ENCODE measurements around the gene BLVRA.
"Not testable (repeated sequence)": the region's sequence is repeated elsewhere in the genome, so short reads cannot be mapped to it uniquely, and the experiment has no call there.

The BLVRA gene

DNA sequence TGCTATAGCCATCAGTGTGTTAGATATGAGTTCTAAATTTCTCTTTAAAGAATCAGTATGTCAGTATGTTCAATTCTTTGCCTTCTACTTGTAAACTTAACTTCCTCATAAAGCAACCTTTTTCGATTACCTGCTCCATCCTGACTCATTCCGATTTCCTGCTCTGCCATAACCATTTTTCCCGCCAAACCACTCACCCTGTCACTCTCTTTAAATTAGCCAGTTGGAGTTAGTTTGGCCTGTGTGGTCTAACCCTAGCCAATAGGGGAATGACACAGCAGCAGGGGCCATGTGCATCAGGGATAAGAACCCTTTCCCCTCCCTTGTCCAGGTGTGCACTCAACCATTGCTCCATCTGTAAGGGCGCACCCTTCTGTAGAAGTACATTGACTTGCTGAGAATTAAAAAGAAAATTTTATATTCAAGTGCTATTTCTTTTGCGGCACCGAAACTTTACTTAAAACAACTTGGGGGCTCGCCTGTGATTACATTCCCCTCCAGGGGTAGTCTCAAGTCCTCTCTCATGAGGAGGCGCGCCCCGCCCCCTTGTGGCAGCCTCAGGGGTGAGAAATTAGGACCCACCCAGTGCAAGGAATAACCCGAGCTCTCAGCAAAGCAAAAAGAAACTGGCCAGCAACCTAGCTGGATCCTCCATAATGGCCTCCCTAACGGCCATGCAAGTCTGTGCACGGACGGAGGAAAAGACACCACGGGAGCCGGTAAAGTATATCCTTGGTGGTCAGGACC lies 51.9 kb downstream of the BLVRA start:
- not testable (repeated sequence) for DNase-seq (ENCODE audit: low read depth)

DNA sequence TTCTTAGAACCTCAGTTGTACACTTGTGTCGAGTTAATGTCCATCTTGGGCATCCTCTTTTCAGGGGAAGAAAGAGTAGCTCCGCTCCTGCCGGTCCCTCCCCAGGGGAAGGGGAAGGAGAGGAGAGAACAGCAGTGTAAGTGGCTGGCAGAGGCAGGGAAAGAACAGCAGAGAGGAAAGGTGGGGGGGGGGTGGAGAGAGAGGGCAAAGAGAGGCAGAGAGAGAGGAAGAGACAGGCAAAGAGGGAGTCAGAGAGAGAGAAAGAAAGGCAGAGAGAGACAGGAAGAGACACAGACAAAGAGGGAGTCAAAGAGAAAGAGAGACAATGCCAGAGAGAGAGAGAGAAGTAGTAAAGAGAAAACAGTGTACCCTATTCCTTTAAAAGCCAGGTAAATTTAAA lies 56.9 kb downstream of the BLVRA start:
- no peak for DNase-seq (ENCODE audit: low read depth)

DNA sequence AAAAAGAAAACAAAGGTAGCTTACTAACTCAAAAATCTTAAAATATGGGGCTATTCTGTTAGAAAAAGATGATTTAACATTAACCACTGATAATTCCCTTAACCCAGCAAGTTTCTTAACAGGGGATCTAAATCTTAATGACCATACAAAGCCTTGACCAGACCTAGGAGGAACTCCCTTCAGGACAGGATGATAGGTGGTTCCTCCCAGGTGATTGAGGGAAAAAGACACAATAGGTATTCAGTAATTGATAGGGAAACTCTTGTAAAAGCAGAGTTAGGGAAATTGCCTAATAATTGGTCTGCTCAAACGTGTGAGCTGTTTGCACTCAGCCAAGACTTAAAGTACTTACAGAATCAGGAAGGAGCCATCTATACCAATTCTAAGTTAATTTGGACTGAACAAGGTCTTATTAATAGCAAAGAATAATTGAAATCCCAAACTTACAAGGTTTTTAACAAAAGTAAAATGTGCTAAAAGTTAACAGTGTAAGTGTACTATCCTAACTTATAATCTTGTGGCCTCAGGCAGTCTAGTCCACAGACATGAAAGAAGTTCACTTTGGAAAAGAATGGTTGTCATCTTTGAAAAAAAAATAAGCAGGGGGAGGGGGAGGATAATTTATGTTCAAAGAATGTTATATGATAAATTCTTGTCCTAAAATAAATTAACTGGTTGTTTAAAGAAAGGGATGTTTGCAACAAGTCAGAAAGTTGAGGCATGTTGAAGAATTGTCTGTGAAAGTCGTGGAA lies 57.7 kb downstream of the BLVRA start:
- not testable (repeated sequence) for DNase-seq (ENCODE audit: low read depth)

DNA sequence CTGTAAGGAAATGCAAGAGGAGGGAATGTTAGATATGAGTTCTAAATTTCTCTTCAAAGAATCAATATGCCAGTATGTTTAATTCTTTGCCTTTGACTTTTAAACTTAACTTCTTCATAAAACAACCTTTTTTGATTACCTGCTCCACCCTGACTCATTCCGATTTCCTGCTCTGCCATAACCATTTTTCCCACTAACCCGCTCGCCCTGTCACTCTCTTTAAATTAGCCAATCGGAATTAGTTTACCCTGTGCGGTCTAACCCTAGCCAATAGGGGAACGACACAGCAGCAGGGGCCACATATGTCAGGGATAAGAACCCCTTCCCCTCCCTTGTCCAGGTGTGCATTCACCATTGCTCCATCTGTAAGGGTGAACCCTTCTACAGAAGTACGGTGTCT lies 64.9 kb downstream of the BLVRA start:
- not testable (repeated sequence) for DNase-seq (ENCODE audit: low read depth)

DNA sequence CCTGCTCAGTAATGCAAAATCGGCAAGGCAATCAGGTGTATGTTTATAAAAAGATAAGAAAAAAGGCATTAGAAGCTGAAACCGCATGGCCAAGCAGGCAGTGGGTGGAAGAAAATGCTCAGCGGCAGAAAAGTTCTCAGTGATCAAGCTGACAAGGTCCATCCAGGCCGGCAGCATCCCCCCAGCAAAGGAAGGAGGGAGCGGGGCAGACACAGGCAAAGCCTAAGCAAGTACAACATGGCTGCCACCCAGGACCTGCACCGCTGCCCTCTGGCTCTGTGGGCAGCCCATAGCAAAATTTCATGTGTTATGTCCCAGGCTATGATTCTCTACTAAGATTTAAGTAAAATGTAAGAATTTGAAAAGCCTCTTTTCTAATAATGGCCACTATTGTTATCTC lies 65.5 kb downstream of the BLVRA start:
- DNase-seq (ENCODE audit: low read depth): no peak

DNA sequence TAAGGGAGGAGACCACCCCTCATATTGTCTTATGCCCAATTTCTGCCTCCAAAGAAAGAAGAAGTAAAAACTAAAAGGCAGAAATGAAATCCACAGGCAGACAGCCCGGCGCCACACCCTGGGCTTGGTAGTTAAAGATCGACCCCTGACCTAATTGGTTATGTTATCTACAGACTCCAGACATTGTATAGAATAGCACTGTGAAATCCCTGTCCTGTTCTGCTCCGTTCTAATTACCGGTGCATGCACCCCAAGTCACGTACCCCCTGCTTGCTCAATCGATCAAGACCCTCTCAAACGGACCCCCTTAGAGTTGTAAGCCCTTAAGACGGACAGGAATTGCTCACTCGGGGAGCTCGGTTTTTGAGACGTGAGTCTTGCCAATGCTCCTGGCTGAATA lies 66.0 kb downstream of the BLVRA start:
- not testable (repeated sequence) for DNase-seq (ENCODE audit: low read depth)

DNA sequence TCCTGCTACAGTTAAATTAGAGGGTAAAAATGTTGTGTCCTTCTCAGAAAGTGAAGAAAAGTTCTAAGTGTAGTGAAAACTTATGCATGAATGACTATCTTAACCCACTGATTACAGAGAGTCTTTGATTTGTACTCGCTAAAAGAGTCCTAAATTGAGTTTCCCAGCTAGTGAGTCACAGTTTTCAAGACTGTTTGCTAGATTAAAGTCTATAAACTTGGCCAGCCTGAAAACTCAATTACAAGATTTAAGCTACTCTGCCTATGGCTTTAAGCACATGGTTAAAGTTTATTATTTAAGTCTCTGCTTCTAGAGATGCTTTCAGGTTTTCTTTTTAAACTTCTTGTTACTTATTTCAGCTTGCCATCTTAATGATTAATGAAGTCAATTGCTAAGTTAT lies 66.5 kb downstream of the BLVRA start:
- DNase-seq (ENCODE audit: low read depth): no peak

DNA sequence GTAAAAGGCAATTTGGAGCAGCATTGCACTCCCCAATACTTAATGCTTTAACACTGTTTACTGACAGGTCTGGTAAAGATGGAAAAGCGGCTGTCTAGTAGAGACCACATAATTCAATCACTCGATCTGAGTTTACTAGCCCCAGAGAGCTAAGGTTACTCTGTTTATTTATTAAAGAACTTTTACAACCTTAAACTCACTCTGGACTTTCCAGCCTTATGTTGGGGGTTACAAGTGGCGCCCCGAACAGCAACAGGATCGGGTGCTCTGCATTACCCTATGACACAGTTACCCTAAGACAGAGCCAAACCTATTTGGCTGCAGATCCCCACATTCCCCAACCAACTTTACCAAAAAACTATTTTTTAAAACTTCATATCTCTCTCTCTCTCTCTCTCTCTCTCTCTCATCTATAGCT lies 66.9 kb downstream of the BLVRA start:
- DNase-seq (ENCODE audit: low read depth): no peak

DNA sequence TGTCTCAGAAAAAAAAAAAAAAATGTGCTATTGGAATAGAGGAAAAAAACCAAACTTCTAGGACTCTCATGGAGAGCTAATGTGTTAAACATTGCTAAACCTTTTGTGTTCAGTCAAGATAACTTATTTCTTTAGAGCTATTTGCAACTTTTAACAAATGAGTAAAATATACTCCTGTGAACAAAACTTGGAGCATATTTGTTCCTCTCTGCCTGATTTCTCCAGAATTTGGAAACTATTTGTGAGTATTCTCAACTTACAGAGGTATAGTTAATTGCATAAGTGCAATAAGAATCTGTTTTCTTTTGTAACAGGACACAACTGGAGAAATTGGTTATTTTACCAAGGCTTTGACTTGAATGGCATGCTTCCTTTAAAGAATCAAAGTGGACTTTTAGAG lies 72.4 kb downstream of the BLVRA start:
- not testable (repeated sequence) for DNase-seq (ENCODE audit: low read depth)

DNA sequence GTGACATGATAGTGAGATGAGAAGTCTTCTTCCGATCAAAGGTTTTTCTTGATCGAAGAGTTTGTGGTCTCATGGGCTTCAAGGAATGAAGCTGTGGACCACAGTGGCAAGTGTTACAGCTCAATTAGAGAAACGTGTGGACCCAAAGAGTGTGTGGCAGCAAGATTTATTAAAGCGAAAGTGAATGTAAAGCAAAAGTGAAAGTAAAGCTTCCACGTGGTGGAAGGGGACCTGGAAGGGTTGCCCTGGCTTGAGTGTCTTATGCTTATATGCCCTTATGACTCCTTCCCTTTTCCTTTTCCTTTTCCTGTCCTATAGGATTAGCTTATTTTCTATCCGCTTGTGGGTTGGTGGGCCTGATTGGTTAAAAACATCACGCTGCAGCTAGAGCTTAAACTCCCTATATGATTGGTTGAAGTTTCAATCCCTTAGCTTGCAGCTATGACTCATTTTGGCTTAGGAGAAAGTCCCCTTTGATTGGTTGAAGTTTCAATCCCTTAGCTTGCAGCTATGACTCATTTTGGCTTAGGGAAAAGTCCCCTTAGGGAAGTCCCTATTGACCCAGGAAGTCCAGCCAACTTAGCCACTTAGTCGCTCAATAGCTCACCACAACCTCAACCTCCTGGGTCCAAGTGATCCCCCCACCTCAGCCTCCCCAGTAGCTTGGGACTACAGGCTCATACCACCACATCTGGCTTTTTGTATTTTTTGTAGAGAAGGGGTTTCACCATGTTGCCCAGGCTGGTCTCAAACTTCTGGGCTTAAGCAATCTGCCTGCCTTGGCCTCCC lies 76.2 kb downstream of the BLVRA start:
- DNase-seq (ENCODE audit: low read depth): peak; percentile 16

DNA sequence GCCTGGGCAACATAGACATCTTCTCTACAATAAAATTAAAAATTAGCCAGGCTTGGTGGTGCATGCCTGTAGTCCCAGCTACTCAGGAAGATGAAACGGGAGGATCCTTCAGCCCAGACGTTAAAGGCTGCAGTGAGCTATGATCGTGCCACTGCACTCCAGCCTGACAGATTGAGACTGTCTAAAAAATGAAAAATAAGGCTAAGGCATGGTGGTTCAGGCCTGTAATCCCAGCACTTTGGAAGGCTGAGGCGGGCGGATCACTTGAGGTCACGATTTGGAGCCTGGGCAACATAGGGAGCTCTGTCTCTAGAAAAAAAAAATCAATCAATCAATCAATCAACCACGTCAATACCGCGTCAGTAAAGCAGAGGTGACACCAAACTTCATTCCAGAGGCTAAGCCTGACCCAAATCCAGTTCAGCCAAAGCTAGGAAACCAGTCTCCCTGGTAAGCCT lies 79.8 kb downstream of the BLVRA start:
- no peak for DNase-seq (ENCODE audit: low read depth)

DNA sequence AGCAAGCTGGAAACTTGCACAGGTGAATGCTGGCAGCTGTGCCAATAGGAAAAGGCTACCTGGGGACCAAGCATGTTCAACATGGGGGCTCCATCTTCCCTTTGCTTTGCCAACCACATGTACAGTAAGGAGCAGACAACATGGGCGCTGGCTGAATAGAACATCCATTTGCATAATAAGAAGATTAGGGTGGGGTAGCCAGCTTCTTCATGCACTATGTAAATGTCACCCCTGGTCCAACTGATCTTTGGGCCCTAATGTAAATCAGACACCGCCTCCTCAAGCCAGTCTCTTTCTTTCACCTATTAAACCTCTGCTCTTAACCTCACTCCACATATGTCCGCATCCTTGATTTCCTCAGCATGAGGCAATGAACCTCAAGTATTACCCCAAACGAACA lies 84.8 kb downstream of the BLVRA start:
- DNase-seq (ENCODE audit: low read depth): no peak

DNA sequence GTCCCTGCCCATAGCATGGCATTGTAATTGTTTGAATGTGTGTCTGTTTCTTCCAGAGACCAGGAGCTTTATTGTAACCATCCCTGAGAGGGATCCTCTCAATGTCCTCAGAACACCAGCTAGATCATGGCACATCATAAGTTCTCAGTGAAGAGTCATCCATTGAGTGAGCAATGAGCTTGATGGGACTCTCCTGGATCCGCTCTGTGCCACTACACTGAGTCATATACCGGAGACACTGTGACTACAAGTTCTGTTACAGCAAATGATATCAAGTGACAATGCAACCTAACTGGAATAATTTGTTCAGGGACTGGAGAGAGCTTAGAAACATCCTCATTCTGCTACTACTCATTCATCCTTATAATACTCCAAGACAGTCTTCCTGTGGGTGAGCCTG lies 85.8 kb downstream of the BLVRA start:
- DNase-seq (ENCODE audit: low read depth): no peak

DNA sequence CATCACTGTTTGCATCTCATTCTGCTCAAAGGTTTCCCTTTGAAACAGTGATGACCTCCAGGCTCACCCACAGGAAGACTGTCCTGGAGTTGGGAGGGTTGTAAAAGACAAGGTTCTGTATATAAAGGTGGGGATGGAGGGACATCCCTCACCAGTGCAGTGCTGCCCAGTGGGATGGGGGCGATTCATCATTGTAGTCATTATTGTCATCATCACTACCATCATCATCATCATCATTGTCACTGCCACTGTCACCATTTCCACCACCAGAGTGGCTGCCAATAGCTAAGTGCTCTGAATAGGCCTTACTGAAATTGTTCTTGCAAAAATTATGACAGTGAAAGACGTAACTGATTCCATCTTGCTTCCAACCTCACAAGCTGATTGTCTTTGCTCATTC lies 86.2 kb downstream of the BLVRA start:
- no peak for DNase-seq (ENCODE audit: low read depth)

DNA sequence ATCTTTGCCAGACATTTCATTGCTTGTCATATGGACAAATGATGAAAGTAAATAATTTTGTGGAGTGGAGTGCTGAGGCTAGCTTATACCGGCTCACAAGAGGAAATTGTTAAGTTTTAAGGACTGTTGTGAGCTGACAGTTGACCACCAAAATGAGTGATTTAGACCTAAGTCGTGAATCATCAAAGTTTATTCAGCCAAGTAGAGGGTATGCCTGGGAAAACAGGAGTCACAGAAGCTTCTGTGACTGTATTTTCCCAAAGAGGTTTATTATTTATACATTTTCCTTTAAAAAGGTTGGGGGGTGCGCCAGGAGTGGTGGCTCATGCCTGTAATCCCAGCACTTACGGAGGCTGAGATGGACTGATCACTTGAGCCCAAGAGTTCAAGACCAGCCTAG lies 89.0 kb downstream of the BLVRA start:
- no peak for DNase-seq (ENCODE audit: low read depth)

DNA sequence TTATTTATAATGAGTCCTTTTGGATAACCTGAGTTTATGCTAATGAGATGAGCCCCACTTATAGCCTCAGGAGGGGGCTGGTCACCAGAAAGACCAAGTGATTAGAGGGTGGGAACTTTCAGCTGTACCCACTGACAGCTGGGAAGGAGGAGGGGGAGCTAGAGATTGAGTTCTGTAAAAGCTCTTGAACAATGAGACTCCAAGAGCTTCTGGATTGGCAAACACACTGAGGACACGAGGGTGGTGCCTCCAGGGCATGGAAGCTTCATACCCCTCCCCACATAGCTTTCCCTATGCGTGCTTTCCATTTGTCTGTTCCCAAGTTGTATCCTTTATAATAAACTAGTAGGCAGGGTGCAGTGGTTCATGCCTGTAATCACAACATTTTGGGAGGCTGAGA lies 90.6 kb downstream of the BLVRA start:
- DNase-seq (ENCODE audit: low read depth): no peak

DNA sequence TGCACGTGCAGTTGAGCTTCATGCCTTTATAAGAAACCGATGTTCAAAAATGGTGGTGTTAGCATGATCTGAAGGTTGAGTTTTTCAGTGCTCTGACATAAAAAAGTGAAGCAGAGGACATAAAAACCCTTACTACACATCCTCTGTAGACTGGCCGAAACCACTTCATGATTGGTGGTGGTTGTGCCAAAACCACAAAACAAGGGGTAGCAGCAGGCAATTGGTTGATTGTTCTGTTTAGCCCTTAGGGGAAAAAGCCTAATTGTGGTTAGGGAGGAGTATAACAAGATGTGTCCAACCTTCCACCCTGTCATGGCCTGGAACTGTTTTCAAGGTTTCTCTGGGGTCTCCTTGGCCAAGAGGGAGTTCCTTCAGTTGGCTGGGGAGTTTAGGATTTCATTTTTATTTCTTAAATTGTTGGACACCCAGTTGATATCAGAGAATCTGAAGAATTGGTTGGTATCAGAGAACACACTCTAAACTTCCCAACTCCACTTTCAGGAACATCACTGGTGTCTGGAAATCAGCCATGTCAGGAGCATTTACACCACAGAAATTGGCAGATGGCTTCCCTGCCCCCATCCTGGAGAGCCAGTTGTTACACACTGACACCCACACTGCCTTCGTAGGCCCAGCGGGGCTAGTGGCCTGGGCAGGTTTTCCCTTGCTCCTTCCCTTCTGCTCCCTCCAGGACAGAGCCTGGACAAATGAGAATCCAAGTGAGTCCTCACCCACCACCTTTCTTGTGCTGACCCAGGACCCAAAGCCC lies 92.1 kb downstream of the BLVRA start:
- DNase-seq (ENCODE audit: low read depth): no peak

DNA sequence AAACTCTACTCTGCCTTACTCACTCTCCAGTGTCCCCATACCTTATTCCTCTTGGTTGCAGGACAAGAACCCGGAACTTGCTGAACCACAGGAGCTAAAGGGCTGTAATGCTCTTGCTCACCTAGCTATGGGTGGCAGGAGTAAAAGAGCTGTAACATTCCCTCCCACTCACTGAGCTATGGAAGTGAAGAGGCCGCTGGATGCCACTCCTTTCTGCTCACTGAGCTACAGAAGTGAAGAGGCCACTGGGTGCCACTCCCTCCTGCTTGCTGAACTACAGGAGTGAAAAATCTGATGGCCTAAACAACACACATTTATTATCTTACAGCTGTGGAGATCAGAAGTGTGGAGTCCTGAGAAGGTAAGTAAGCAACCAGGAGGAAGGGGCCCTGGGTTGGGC lies 93.3 kb downstream of the BLVRA start:
- DNase-seq (ENCODE audit: low read depth): no peak

DNA sequence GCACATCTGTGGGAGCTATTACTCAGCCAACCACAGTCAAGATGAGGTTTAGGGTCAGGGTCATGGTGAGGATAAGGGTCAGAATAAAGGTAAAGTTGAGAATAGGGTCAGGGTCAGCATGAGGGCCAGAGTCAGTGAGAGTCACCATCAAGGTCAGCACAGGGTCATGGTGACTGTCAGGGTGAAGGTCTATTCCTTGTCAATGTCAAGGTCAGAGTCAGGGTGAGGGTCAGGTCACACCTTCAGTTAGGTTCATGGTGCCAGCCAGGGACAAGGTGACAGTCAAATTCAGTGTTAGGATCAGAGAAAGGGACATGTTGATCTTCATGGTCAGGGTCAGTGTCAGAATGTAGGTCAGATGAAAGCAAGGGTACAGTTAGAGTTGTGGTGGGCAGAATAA lies 96.7 kb downstream of the BLVRA start:
- no peak for DNase-seq (ENCODE audit: low read depth)

DNA sequence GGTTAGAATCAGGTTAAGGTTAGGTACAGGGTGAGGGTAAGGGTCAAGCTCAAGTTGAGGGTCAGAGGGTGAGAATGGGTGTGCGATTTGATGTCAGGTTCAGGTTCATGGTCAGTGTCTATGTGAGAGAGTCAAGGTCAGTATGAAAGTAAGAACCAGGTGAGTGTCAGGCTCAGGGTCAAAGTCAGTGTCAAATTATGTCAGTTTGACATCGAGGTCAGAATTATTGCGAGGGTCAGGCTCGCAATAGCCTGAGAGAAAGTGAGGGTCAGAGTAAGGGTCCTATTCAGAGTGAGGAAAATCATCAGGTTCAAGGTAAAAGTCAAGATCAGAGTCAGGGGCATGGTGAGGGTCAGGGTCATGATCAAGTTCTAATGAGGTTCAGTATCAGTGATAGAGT lies 97.8 kb downstream of the BLVRA start:
- no peak for DNase-seq (ENCODE audit: low read depth)

Data from fibroblast of the conjunctiva (primary cell).